ENCODE data around the gene CES2.

CES2 gene

GRCh38 chr16:66911801-66912200 lies 23.5 kb upstream of the CES2 start:
- H3K4me3 ChIP-seq (IDR thresholded peaks at IDR 0.05; ENCODE audit: insufficient read depth, low read depth, low read length), result no peak overlapping the region
- H3K9ac ChIP-seq, result no peak overlapping the region
- no peak overlapping the region for H3K4me2 ChIP-seq
- no peak overlapping the region for H3K27ac ChIP-seq
- no peaks in the 10 kb centered on the region for H3K4me1 ChIP-seq (ENCODE audit: low read depth, poor library complexity, severe bottlenecking)
- no peaks in the 10 kb centered on the region for H4K20me1 ChIP-seq (ENCODE audit: insufficient read depth)
- no peaks in the 10 kb centered on the region for H3K36me3 ChIP-seq (ENCODE audit: insufficient read depth)
- no peaks in the 10 kb centered on the region for H3K79me2 ChIP-seq (ENCODE audit: insufficient read depth, low read depth)
- H2AFZ ChIP-seq (ENCODE audit: low read depth), result no peak overlapping the region
- H3K27me3 ChIP-seq (ENCODE audit: insufficient read depth, low read depth), result peaks cover 3% of the 10 kb centered on the region; the same call in 1 of the 2 replicates
- TF ChIP-seq CTCF (conservative IDR thresholded peaks at IDR 0.05; ENCODE audit: low read depth, low read length), result no peak

- Histone ChIP-seq H3K36me3 (ENCODE audit: insufficient read depth) (no peaks in the 10 kb centered on the region), H3K4me3 (IDR thresholded peaks at IDR 0.05; ENCODE audit: insufficient read depth, low read depth, low read length) (no peak overlapping the region), H3K79me2 (ENCODE audit: insufficient read depth, low read depth) (no peaks in the 10 kb centered on the region), H3K4me1 (ENCODE audit: low read depth, poor library complexity, severe bottlenecking) (no peaks in the 10 kb centered on the region), H3K27ac (no peak overlapping the region), H3K9ac (no peak overlapping the region), H3K4me2 (no peak overlapping the region), H4K20me1 (ENCODE audit: insufficient read depth) (no peaks in the 10 kb centered on the region), H2AFZ (ENCODE audit: low read depth) (no peak overlapping the region), H3K27me3 (ENCODE audit: insufficient read depth, low read depth) (peaks cover 7% of the 10 kb centered on the region; the same call in 1 of the 2 replicates)
- no peak for TF ChIP-seq CTCF (conservative IDR thresholded peaks at IDR 0.05; ENCODE audit: low read depth, low read length)
Measured at GRCh38 chr16:66913081-66913480, 22.2 kb upstream of the CES2 start.

GRCh38 chr16:66913711-66914110 lies 21.6 kb upstream of the CES2 start:
- H3K79me2 ChIP-seq (ENCODE audit: insufficient read depth, low read depth), result no peaks in the 10 kb centered on the region
- H2AFZ ChIP-seq (ENCODE audit: low read depth), result no peak overlapping the region
- no peaks in the 10 kb centered on the region for H4K20me1 ChIP-seq (ENCODE audit: insufficient read depth)
- peaks cover 7% of the 10 kb centered on the region; the same call in 1 of the 2 replicates for H3K27me3 ChIP-seq (ENCODE audit: insufficient read depth, low read depth)
- no peak overlapping the region for H3K9ac ChIP-seq
- H3K27ac ChIP-seq, result no peak overlapping the region
- TF ChIP-seq CTCF (conservative IDR thresholded peaks at IDR 0.05; ENCODE audit: low read depth, low read length), result no peak
- no peaks in the 10 kb centered on the region for H3K36me3 ChIP-seq (ENCODE audit: insufficient read depth)
- H3K4me1 ChIP-seq (ENCODE audit: low read depth, poor library complexity, severe bottlenecking), result no peaks in the 10 kb centered on the region
- no peak overlapping the region for H3K4me3 ChIP-seq (IDR thresholded peaks at IDR 0.05; ENCODE audit: insufficient read depth, low read depth, low read length)
- no peak overlapping the region for H3K4me2 ChIP-seq

GRCh38 chr16:66914541-66914940 lies 20.8 kb upstream of the CES2 start:
- H2AFZ ChIP-seq (ENCODE audit: low read depth), result no peak overlapping the region
- no peaks in the 10 kb centered on the region for H3K4me1 ChIP-seq (ENCODE audit: low read depth, poor library complexity, severe bottlenecking)
- no peaks in the 10 kb centered on the region for H3K36me3 ChIP-seq (ENCODE audit: insufficient read depth)
- H4K20me1 ChIP-seq (ENCODE audit: insufficient read depth), result no peaks in the 10 kb centered on the region
- H3K79me2 ChIP-seq (ENCODE audit: insufficient read depth, low read depth), result no peaks in the 10 kb centered on the region
- no peak overlapping the region for H3K4me3 ChIP-seq (IDR thresholded peaks at IDR 0.05; ENCODE audit: insufficient read depth, low read depth, low read length)
- TF ChIP-seq CTCF (conservative IDR thresholded peaks at IDR 0.05; ENCODE audit: low read depth, low read length), result no peak
- peaks cover 7% of the 10 kb centered on the region; the same call in 1 of the 2 replicates for H3K27me3 ChIP-seq (ENCODE audit: insufficient read depth, low read depth)
- no peak overlapping the region for H3K27ac ChIP-seq
- no peak overlapping the region for H3K4me2 ChIP-seq
- H3K9ac ChIP-seq, result no peak overlapping the region

Data from KMS-11 (cell line).